H9 (cell line): ENCODE data around the gene RAPGEF6. TPM values are rescaled to one million over a fixed set of nuclear protein-coding genes. Genes with fewer than 3 reads are reported as not detected.
"Not testable (repeated sequence)": the region's sequence is repeated elsewhere in the genome, so short reads cannot be mapped to it uniquely, and the experiment has no call there.

Experiments used
- DNase-seq: peaks from one replicate; pipeline ENCODE4 v3.0.0-alpha.2; 2017
- H2AFZ ChIP-seq: one replicate; pipeline ENCODE4 v1.6.1; 2013; ENCODE audit warnings: mild to moderate bottlenecking, low read length, control low read depth, moderate library complexity
- H2AK5ac ChIP-seq: 2 replicates; pipeline ENCODE4 v1.6.1; 2013; ENCODE audit warnings: low read length, control low read depth, mixed read lengths; ENCODE audit not compliant: insufficient read length
- H2BK120ac ChIP-seq: one replicate; pipeline ENCODE4 v1.6.1; 2013; ENCODE audit warnings: low read depth, mild to moderate bottlenecking, low read length, control low read depth, inconsistent platforms; ENCODE audit not compliant: poor library complexity, severe bottlenecking
- H2BK12ac ChIP-seq: 2 replicates; pipeline ENCODE4 v1.6.1; 2013; ENCODE audit warnings: low read length, control low read depth, mixed read lengths, low read depth; ENCODE audit not compliant: insufficient read length
- H2BK15ac ChIP-seq: 2 replicates; pipeline ENCODE4 v1.6.1; 2013; ENCODE audit warnings: low read depth, low read length, control low read depth
- H2BK20ac ChIP-seq: one replicate; pipeline ENCODE4 v1.6.1; 2013; ENCODE audit warnings: low read depth, mild to moderate bottlenecking, low read length, control low read depth, inconsistent platforms; ENCODE audit not compliant: poor library complexity, severe bottlenecking
- H2BK5ac ChIP-seq: 2 replicates; pipeline ENCODE4 v1.6.1; 2013; ENCODE audit warnings: low read length, control low read depth, mixed read lengths; ENCODE audit not compliant: insufficient read length
- H3K14ac ChIP-seq: 2 replicates; pipeline ENCODE4 v1.6.1; 2013; ENCODE audit warnings: low read length, control low read depth; ENCODE audit not compliant: insufficient read depth
- H3K18ac ChIP-seq: 2 replicates; pipeline ENCODE4 v1.6.1; 2013; ENCODE audit warnings: low read depth, mild to moderate bottlenecking, mixed read lengths, low read length, control low read depth; ENCODE audit not compliant: insufficient read length
- H3K23ac ChIP-seq: 2 replicates; pipeline ENCODE4 v1.6.1; 2013; ENCODE audit warnings: low read length, control low read depth, mixed read lengths, low read depth; ENCODE audit not compliant: insufficient read length
- H3K23me2 ChIP-seq: 2 replicates; pipeline ENCODE4 v1.6.1; 2013; ENCODE audit warnings: low read depth, mild to moderate bottlenecking, mixed read lengths, low read length, control low read depth; ENCODE audit not compliant: insufficient read length, poor library complexity, severe bottlenecking
- H3K27ac ChIP-seq: 2 replicates; pipeline ENCODE4 v1.5.1; 2013; ENCODE audit warnings: low read length, control low read depth, mixed read lengths, low read depth; ENCODE audit not compliant: insufficient read length
- H3K27me3 ChIP-seq: 2 replicates; pipeline ENCODE4 v1.6.1; 2013; ENCODE audit warnings: low read length, control low read depth, inconsistent platforms; ENCODE audit not compliant: insufficient read depth
- H3K4ac ChIP-seq: 2 replicates; pipeline ENCODE4 v1.6.1; 2013; ENCODE audit warnings: low read depth, mild to moderate bottlenecking, control low read depth, inconsistent platforms, low read length, moderate library complexity
- H3K4me1 ChIP-seq: 2 replicates; pipeline ENCODE4 v1.6.1; 2013; ENCODE audit warnings: low read length, control low read depth, inconsistent platforms; ENCODE audit not compliant: insufficient read depth
- H3K4me2 ChIP-seq: 2 replicates; pipeline ENCODE4 v1.6.1; 2013; ENCODE audit warnings: low read length, control low read depth, mixed read lengths; ENCODE audit not compliant: insufficient read length, insufficient read depth
- H3K56ac ChIP-seq: 2 replicates; pipeline ENCODE4 v1.6.1; 2013; ENCODE audit warnings: low read depth, mild to moderate bottlenecking, mixed read lengths, low read length, control low read depth; ENCODE audit not compliant: insufficient read length
- H3K79me1 ChIP-seq: 2 replicates; pipeline ENCODE4 v1.6.1; 2013; ENCODE audit warnings: low read depth, mild to moderate bottlenecking, moderate library complexity, low read length, control low read depth, inconsistent platforms; ENCODE audit not compliant: insufficient read depth, poor library complexity, severe bottlenecking
- H3K79me2 ChIP-seq: 2 replicates; pipeline ENCODE4 v1.6.1; 2013; ENCODE audit warnings: low read length, control low read depth, inconsistent platforms; ENCODE audit not compliant: insufficient read depth
- H3K9ac ChIP-seq: 2 replicates; pipeline ENCODE4 v1.6.1; 2013; ENCODE audit warnings: low read length, control low read depth, mixed read lengths; ENCODE audit not compliant: insufficient read length; ENCODE audit errors: extremely low read depth
- H3K9me3 ChIP-seq: one replicate; pipeline ENCODE4 v1.6.1; 2013; ENCODE audit warnings: low read depth, low read length, inconsistent platforms; ENCODE audit not compliant: control insufficient read depth
- H3T11ph ChIP-seq: one replicate; pipeline ENCODE4 v1.6.1; 2013; ENCODE audit warnings: mild to moderate bottlenecking, low read length, control low read depth, inconsistent platforms
- H4K20me1 ChIP-seq: one replicate; pipeline ENCODE4 v1.6.1; 2013; ENCODE audit not compliant: control insufficient read depth, insufficient read length, insufficient read depth
- H4K5ac ChIP-seq: 2 replicates; pipeline ENCODE4 v1.6.1; 2013; ENCODE audit warnings: low read depth, mild to moderate bottlenecking, mixed read lengths, low read length, control low read depth; ENCODE audit not compliant: insufficient read length
- H4K8ac ChIP-seq: replicated peaks from 2 replicates; pipeline ENCODE4 v1.6.1; 2013; ENCODE audit warnings: low read length, control low read depth, mixed read lengths, low read depth; ENCODE audit not compliant: insufficient read length
- H4K91ac ChIP-seq: 2 replicates; pipeline ENCODE4 v1.6.1; 2013; ENCODE audit warnings: low read depth, mild to moderate bottlenecking, moderate library complexity, mixed read lengths, low read length, control low read depth; ENCODE audit not compliant: insufficient read length
- H3K27ac Mint-ChIP-seq, 3 experiments: 2 replicates in 2 of 3; 3 replicates in 1 of 3; pipeline ENCODE4 v1.8.0; 2020 to 2021; ENCODE audit warnings: mixed read lengths in 3 of 3, mild to moderate bottlenecking in 1 of 3, moderate library complexity in 1 of 3
- H3K27me3 Mint-ChIP-seq: 2 replicates; pipeline ENCODE4 v1.8.0; 2021; ENCODE audit warnings: low read depth, mild to moderate bottlenecking, moderate library complexity, mixed read lengths
- H3K36me3 Mint-ChIP-seq, 3 experiments: 2 replicates in 2 of 3; 3 replicates in 1 of 3; pipeline ENCODE4 v1.8.0; 2020 to 2021; ENCODE audit warnings: low read depth in 3 of 3, mixed read lengths in 3 of 3; ENCODE audit not compliant: insufficient read depth in 1 of 3
- H3K4me1 Mint-ChIP-seq, 2 experiments: 2 replicates each; pipeline ENCODE4 v1.8.0; 2020; ENCODE audit warnings: mixed read lengths in 2 of 2
- H3K4me3 Mint-ChIP-seq, 2 experiments: 2 replicates in 1 of 2; 3 replicates in 1 of 2; pipeline ENCODE4 v1.8.0; 2020 to 2021; ENCODE audit warnings: mild to moderate bottlenecking in 2 of 2, mixed read lengths in 2 of 2, moderate library complexity in 1 of 2
- H3K9me3 Mint-ChIP-seq, 2 experiments: 2 replicates in 1 of 2; 3 replicates in 1 of 2; pipeline ENCODE4 v1.8.0; 2020; ENCODE audit warnings: mild to moderate bottlenecking in 2 of 2, mixed read lengths in 2 of 2, moderate library complexity in 1 of 2
- WGBS: extraction: QIAGEN DNeasy Blood & Tissue Kit; methylation state at CpG from one replicate; pipeline ENCODE4 v1.1.7; 2013; ENCODE audit warnings: missing lambda C conversion rate, low lambda C conversion rate, mixed read lengths; ENCODE audit not compliant: insufficient read length; ENCODE audit errors: extremely low coverage; 5-methylcytosine and 5-hydroxymethylcytosine counted together
- total RNA-seq: library from RNA; stranded (reverse); gene quantifications from 2 replicates; pipeline ENCODE4 v1.2.1, GENCODE V29; 2021
- TF ChIP-seq, protein P1 (sequence below): fragments of 200-600 bp; sonication (generic); conservative IDR thresholded peaks from 3 replicates; pipeline ENCODE4 v1.8.0; 2021; ENCODE audit warnings: antibody characterized with exemption, mild to moderate bottlenecking

RAPGEF6 gene
- total RNA-seq, 1 experiment from 2014 or later = 19.7 TPM

DNA sequence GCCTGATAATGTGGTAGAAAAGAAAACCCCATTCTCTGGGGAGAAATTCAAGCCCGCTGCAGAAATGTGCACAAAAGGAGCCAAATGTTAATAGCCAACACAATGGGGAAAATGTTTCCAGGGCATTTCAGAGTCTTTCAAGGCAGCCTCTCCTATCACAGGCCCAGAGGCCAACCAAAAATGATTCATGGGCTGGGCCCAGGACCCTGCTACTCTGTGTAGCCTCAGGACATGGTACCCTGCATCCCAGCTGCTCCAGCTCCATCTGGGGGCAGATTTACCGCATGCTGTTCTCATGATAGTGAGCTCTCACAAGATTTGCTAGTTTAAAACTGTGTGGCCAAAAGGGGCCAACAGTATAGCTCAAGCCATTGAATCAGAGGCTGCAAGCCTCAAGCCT is 41.1 kb downstream of the RAPGEF6 start:
- no peaks in the 10 kb centered on the region for H3K79me2 ChIP-seq
- peaks cover 22 to 30% (median 26%) of the 10 kb centered on the region in 3 experiments for H3K36me3 Mint-ChIP-seq
- no peak for DNase-seq
- no peak overlapping the region for H3T11ph ChIP-seq
- no peak overlapping the region for H3K18ac ChIP-seq
- no peak overlapping the region for H3K14ac ChIP-seq
- H3K4me1 Mint-ChIP-seq = peaks cover 0 to 2% of the 10 kb centered on the region in 2 experiments; a peak in 2 of 4 replicates
- WGBS = no CpG with 5 or more reads among the region's 2 CpGs
- no peak overlapping the region for H3K4ac ChIP-seq
- H3K9me3 ChIP-seq = no peaks in the 10 kb centered on the region
- no peaks in the 10 kb centered on the region for H3K23me2 ChIP-seq
- H2AK5ac ChIP-seq = no peak overlapping the region
- no peaks in the 10 kb centered on the region for H4K20me1 ChIP-seq
- H3K9me3 Mint-ChIP-seq = peaks cover 14 to 17% of the 10 kb centered on the region in 2 experiments
- peaks cover 7% of the 10 kb centered on the region for H3K79me1 ChIP-seq
- no peak overlapping the region for H3K23ac ChIP-seq
- H2BK20ac ChIP-seq = no peak overlapping the region
- no peak overlapping the region for H3K27ac Mint-ChIP-seq
- no peak overlapping the region for H3K4me3 Mint-ChIP-seq
- H3K27ac ChIP-seq = no peak overlapping the region
- H4K5ac ChIP-seq = no peak overlapping the region
- no peak overlapping the region for H3K56ac ChIP-seq
- H3K27me3 Mint-ChIP-seq = no peaks in the 10 kb centered on the region
- H4K8ac ChIP-seq = no peak overlapping the region
- H3K27me3 ChIP-seq = no peaks in the 10 kb centered on the region
- no peak overlapping the region for H2BK120ac ChIP-seq
- no peak overlapping the region for H3K4me2 ChIP-seq
- H3K4me1 ChIP-seq = no peaks in the 10 kb centered on the region
- H3K9ac ChIP-seq = no peak overlapping the region
- no peak overlapping the region for H2BK5ac ChIP-seq
- H2BK12ac ChIP-seq = no peak overlapping the region
- TF ChIP-seq, protein P1, sequence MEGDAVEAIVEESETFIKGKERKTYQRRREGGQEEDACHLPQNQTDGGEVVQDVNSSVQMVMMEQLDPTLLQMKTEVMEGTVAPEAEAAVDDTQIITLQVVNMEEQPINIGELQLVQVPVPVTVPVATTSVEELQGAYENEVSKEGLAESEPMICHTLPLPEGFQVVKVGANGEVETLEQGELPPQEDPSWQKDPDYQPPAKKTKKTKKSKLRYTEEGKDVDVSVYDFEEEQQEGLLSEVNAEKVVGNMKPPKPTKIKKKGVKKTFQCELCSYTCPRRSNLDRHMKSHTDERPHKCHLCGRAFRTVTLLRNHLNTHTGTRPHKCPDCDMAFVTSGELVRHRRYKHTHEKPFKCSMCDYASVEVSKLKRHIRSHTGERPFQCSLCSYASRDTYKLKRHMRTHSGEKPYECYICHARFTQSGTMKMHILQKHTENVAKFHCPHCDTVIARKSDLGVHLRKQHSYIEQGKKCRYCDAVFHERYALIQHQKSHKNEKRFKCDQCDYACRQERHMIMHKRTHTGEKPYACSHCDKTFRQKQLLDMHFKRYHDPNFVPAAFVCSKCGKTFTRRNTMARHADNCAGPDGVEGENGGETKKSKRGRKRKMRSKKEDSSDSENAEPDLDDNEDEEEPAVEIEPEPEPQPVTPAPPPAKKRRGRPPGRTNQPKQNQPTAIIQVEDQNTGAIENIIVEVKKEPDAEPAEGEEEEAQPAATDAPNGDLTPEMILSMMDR = no peak
- H4K91ac ChIP-seq = no peak overlapping the region
- H2BK15ac ChIP-seq = no peak overlapping the region
- H2AFZ ChIP-seq = no peak overlapping the region

DNA sequence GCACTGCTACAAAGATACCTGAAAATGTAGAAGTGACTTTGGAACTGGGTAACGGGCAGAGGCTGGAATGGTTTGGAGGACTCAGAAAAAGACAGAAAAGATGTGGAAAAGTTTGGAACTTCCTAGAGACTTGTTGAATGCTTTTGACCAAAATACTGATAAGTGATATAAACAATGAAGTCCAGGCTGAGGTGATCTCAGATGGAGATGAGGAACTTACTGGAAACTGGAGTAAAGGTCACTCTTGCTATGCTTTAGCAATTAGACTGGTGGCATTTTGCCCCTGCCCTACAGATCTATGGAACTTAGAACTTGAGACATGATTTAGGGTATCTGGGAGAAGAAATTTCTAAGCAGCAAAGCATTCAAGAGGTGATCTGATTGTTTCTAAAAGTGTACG is 41.6 kb downstream of the RAPGEF6 start:
- DNase-seq, H3K4ac ChIP-seq, H4K5ac ChIP-seq, H3K9me3 ChIP-seq, H4K8ac ChIP-seq, H2BK120ac ChIP-seq, H3K9ac ChIP-seq, H3K23ac ChIP-seq, H2BK12ac ChIP-seq, H2AK5ac ChIP-seq, H3K4me1 Mint-ChIP-seq, H3K14ac ChIP-seq, H2AFZ ChIP-seq, H3K27ac ChIP-seq, H4K20me1 ChIP-seq, H3K27me3 Mint-ChIP-seq, H2BK15ac ChIP-seq, H2BK20ac ChIP-seq, H4K91ac ChIP-seq, H3K4me3 Mint-ChIP-seq, H3K4me1 ChIP-seq, H3K23me2 ChIP-seq, H3K56ac ChIP-seq, H2BK5ac ChIP-seq, H3K79me2 ChIP-seq, H3K18ac ChIP-seq, H3K27me3 ChIP-seq, H3T11ph ChIP-seq, H3K4me2 ChIP-seq, H3K79me1 ChIP-seq: not testable (repeated sequence)
- Mint-ChIP-seq H3K9me3 (peaks cover 14 to 17% of the 10 kb centered on the region in 2 experiments), H3K27ac (peak overlapping the region in 1 of 3 experiments; percentile 5; a peak in 1 of 7 replicates), H3K36me3 (peaks cover 22 to 30% (median 26%) of the 10 kb centered on the region in 3 experiments)
- no CpG with 5 or more reads among the region's 2 CpGs for WGBS
